RPMI8226 (cell line): ENCODE results near the gene ZP1.

Experiments
- DNase-seq: peaks from one replicate; pipeline ENCODE4 v3.0.0-alpha.2; 2015

ZP1 gene

GRCh38 chr11:60844870-60845221 lies 22.5 kb upstream of the ZP1 start:
- DNase-seq, result no peak

GRCh38 chr11:60845338-60845737 lies 22.0 kb upstream of the ZP1 start:
- DNase-seq, result no peak

GRCh38 chr11:60847281-60847680 lies 20.1 kb upstream of the ZP1 start:
- no peak for DNase-seq

GRCh38 chr11:60847896-60848295 lies 19.4 kb upstream of the ZP1 start:
- DNase-seq, result no peak

DNA sequence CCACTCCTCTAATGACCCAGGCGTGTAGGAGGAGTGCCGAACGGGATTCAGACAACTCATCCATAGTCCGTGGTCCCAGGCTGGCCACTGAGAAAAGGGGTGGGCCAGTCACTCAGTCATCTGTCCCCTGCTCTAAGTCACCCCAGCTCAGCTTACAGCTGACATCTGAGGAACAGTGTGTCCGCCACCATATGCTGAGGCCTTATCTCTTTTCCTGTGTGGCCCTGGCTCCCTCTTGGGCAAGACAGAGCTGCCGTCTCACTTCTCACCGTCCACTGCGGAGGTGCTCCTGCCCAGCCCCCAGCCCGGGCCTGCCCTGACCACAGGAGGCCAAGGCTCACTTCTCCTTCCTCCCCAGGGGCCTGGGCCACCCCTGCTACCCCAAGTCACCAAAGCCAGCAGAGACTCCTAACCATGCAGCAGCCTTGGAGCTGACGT lies 18.6 kb upstream of the ZP1 start:
- DNase-seq, result no peak

DNA sequence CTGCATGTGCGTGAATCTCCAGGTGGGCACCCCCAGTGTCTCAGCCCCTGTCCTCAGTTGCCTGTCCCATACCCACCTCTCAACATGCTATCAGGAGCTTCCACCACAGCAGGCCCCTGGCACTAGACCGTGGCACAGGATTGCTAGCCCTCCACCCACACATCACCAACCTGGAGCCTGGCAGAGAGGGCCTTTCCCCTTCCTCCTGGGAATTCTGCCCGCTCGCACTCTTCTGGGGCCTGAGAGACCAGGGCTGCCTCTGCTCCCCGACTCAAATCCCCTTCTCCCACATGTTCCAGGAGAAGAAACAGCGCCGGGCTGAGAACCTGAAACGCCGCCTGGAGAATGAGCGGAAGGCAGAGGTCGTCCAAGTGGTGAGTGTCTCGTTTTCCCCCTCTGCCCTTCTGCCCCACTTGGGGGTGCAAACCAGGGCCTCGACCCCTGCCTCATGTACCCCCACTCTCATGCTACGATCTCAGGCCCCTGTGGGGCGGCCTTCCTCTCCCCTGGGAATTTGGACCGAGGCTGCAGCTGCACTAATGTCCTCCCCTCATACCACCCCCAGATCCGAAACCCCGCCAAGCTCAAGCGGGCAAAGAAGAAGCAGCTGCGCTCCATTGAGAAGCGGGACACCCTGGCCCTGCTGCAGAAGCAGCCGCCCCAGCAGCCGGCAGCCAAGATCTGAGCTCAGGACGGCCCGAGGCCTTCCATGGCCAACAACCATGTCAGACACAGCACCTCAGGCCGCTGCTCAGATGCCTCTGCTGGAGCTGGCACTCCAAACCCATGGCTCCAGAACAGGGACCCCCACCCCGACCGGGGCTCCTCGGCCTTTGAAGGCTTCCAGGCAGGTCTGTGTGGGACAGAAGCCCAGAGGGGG lies 17.5 kb upstream of the ZP1 start:
- DNase-seq, result no peak

- no peak for DNase-seq
Measured at GRCh38 chr11:60851327-60852104, 15.8 kb upstream of the ZP1 start.

DNA sequence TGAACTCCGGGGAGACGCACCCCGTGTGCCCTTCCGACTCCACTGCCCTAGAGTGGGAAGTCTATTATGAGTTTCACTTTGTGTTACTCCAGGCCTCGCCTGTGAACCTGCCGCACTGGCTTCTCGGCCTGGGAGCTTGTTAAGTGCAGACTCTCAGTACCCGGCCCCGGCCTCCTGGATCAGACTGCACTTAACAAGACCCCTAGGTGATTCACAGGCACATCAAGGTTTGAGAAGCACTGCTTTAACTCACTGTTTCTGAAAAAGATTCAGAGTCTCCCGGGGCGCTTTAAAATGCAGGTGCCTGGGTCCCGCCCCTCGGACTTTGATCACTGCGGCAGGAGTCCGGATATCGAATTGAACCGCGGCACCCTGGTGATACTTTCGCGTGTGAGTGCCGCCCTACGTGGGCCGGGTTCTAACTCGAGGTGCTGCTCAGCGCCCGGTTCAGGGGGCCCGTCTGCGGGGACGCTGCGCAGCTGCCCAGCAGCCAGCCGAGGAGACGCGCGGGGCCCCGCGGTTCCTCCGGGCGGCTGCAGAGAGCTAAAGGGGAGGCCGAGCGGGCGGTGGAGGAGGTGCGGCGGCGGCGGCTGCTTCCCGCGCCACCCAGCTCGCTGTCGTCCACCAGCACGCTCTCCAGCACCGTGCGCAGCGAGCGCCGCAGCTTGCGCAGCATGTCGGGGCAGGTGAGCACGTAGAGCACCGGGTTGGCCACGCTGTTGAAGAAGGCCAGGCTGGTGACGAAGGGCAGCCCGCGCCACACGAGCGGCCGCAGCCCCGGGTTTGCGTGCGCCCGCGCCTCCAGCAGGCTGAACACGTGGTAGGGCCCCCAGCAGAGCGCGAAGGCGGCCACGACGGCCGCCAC lies 15.0 kb upstream of the ZP1 start:
- no peak for DNase-seq

GRCh38 chr11:60852982-60853950 lies 14.1 kb upstream of the ZP1 start:
- DNase-seq, result no peak

DNA sequence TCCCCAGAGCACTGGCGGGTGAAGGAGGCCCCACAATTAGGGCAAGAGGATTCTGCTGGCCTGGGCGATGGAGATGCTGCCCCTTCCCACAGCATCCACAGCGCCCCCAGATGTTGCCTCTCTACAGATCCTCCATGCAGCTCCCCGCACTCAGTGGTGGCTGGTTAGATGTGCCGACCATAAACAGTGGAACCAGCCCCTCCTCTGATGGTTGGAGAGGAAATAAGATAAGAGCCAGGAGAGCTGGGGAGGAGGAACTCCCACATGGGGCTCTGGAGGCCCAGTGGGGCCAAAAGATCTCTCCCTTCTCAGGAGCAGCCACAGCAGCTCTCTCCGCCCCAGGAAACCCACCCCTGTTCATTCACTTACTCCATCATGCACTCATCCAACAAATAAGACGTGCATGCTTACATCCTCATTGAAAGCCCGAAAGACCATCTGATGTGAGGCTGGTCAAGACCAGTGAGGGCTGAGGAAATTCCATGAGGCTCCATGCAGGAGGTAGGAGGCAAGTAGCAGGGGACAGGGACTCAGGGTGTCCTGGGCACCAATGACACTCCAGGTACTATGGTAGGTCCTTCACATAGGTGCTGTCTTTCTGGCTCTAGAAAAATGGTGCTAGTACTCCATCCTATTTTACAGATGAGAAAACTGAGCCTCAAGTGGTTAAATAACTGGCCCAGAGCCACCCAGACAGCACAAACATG lies 13.0 kb upstream of the ZP1 start:
- DNase-seq, result no peak

GRCh38 chr11:60854847-60855725 lies 12.3 kb upstream of the ZP1 start:
- no peak for DNase-seq

GRCh38 chr11:60855726-60856633 lies 11.4 kb upstream of the ZP1 start, which contains the start of gene PTGDR2:
Gene PTGDR2, minus strand, starts transcription at chr11:60855950. Its CDS starts 2,228 bp downstream, at chr11:60853722.
- DNase-seq, result no peak

DNA sequence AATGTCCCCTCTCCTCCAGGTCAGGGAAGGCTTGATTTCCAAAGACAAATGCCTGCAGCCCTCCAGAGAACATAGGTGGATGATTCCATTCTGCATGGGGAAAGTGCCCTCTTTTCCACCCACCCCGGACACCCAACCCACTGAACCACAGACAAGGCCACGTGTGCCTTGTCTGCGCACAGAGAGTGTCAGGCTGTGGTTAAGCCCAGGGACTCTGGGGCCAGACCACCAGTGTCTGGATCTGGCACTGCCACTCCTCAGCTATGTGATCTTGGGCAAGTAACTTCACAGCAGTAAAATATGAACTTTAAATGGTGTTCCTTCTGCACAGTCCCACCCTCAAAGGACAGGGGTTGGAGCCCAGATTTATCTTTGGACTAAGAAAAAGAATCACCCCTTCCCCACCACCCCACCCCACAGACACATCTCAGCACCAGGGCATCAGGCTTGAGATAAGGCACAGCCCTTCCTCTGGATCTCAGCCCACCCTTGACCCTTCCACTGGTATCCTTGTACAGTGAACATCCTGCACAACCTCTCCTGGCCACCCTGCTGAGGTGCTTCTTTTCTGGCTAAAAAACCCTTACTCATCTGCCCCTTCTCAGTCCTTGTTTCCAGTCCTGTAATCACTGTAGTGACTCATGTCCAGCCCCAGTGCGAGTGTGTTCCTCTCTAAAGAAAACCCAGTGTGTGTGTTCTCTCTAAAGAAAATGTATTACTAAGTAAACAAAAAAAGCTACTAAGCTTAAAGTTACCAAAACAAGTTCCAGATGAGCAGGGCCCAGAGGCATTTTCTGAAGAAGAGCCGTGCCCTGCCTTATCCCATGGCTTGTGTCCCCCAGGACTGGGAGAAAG lies 9.7 kb upstream of the ZP1 start:
- DNase-seq, result no peak

GRCh38 chr11:60858236-60858635 lies 9.1 kb upstream of the ZP1 start:
- DNase-seq, result no peak

- DNase-seq, result no peak
Measured at GRCh38 chr11:60858731-60859464, 8.4 kb upstream of the ZP1 start.

- no peak for DNase-seq
Measured at GRCh38 chr11:60859616-60860250, 7.6 kb upstream of the ZP1 start.

GRCh38 chr11:60860943-60861342 lies 6.4 kb upstream of the ZP1 start:
- DNase-seq, result no peak
